ENCODE data around the gene CXorf66. TPM values are rescaled to one million over a fixed set of nuclear protein-coding genes. Genes with fewer than 3 reads are reported as not detected.
"Not testable (repeated sequence)": the region's sequence is repeated elsewhere in the genome, so short reads cannot be mapped to it uniquely, and the experiment has no call there.

Gene CXorf66
- total RNA-seq, 3 donors from 2014 or later, result not detected

- Mint-ChIP-seq H3K9me3 (no peaks in the 10 kb centered on the region), H3K4me3 (peak within 1 kb of the TSS; percentile 88), H3K27me3 (ENCODE audit: low read depth) (no peaks in the 10 kb centered on the region), H3K36me3 (ENCODE audit: insufficient read depth) (no peaks in the 10 kb centered on the region), H3K4me1 (ENCODE audit: low read depth) (peaks cover 22% of the 10 kb centered on the region)
- peak; percentile 81 for ATAC-seq
- DNase-seq, result peak; percentile 79
These were observed 32.2 kb downstream of the CXorf66 start, which contains the start of gene ATP11C for GRCh38 chrX:139932901-139933796. ATP11C (minus strand) TSS chrX:139933053; CDS start chrX:139932042, 1,011 bp downstream.

- Mint-ChIP-seq H3K4me3 (peak overlapping the region; percentile 88), H3K36me3 (ENCODE audit: insufficient read depth) (no peaks in the 10 kb centered on the region), H3K9me3 (no peaks in the 10 kb centered on the region), H3K27me3 (ENCODE audit: low read depth) (no peaks in the 10 kb centered on the region), H3K4me1 (ENCODE audit: low read depth) (peaks cover 22% of the 10 kb centered on the region)
- DNase-seq, result peak; percentile 33
- ATAC-seq, result peak; percentile 33 to 51
These were observed 33.0 kb downstream of the CXorf66 start for GRCh38 chrX:139932073-139932900.

GRCh38 chrX:139931646-139932072 lies 33.7 kb downstream of the CXorf66 start:
- Mint-ChIP-seq H3K9me3 (no peaks in the 10 kb centered on the region), H3K27me3 (ENCODE audit: low read depth) (no peaks in the 10 kb centered on the region), H3K4me3 (peak overlapping the region; percentile 81), H3K36me3 (ENCODE audit: insufficient read depth) (no peaks in the 10 kb centered on the region), H3K4me1 (ENCODE audit: low read depth) (peaks cover 24% of the 10 kb centered on the region)
- DNase-seq, result no peak
- ATAC-seq, result no peak

GRCh38 chrX:139930916-139931645 lies 34.2 kb downstream of the CXorf66 start:
- peaks cover 25% of the 10 kb centered on the region for H3K4me1 Mint-ChIP-seq (ENCODE audit: low read depth)
- no peaks in the 10 kb centered on the region for H3K27me3 Mint-ChIP-seq (ENCODE audit: low read depth)
- DNase-seq (no peak), ATAC-seq (no peak)
- no peaks in the 10 kb centered on the region for H3K36me3 Mint-ChIP-seq (ENCODE audit: insufficient read depth)
- H3K4me3 Mint-ChIP-seq, result peak overlapping the region; percentile 81
- H3K9me3 Mint-ChIP-seq, result no peaks in the 10 kb centered on the region

- DNase-seq, result no peak
- Mint-ChIP-seq H3K27me3 (ENCODE audit: low read depth) (no peaks in the 10 kb centered on the region), H3K4me3 (peak overlapping the region; percentile 81), H3K9me3 (no peaks in the 10 kb centered on the region), H3K4me1 (ENCODE audit: low read depth) (peaks cover 31% of the 10 kb centered on the region), H3K36me3 (ENCODE audit: insufficient read depth) (no peaks in the 10 kb centered on the region)
- ATAC-seq, result no peak
These were observed 34.9 kb downstream of the CXorf66 start for GRCh38 chrX:139930401-139930800.

- DNase-seq (no peak), ATAC-seq (no peak)
- peak overlapping the region; percentile 81 for H3K4me3 Mint-ChIP-seq
- H3K9me3 Mint-ChIP-seq, result no peaks in the 10 kb centered on the region
- H3K36me3 Mint-ChIP-seq (ENCODE audit: insufficient read depth), result no peaks in the 10 kb centered on the region
- H3K27me3 Mint-ChIP-seq (ENCODE audit: low read depth), result no peaks in the 10 kb centered on the region
- H3K4me1 Mint-ChIP-seq (ENCODE audit: low read depth), result peaks cover 34% of the 10 kb centered on the region
These were observed 35.4 kb downstream of the CXorf66 start for GRCh38 chrX:139929876-139930275.

GRCh38 chrX:139924696-139925095 lies 40.6 kb downstream of the CXorf66 start:
- Mint-ChIP-seq H3K36me3 (ENCODE audit: insufficient read depth) (peaks cover 7% of the 10 kb centered on the region), H3K4me3 (no peak overlapping the region), H3K9me3 (no peaks in the 10 kb centered on the region), H3K27me3 (ENCODE audit: low read depth) (no peaks in the 10 kb centered on the region), H3K4me1 (ENCODE audit: low read depth) (peaks cover 42% of the 10 kb centered on the region)
- DNase-seq, result no peak
- ATAC-seq, result no peak

GRCh38 chrX:139924069-139924695 lies 41.1 kb downstream of the CXorf66 start:
- H3K4me1 Mint-ChIP-seq (ENCODE audit: low read depth), result peaks cover 40% of the 10 kb centered on the region
- H3K4me3 Mint-ChIP-seq, result no peak overlapping the region
- H3K9me3 Mint-ChIP-seq, result no peaks in the 10 kb centered on the region
- DNase-seq (no peak), ATAC-seq (no peak)
- H3K27me3 Mint-ChIP-seq (ENCODE audit: low read depth), result no peaks in the 10 kb centered on the region
- peaks cover 7% of the 10 kb centered on the region for H3K36me3 Mint-ChIP-seq (ENCODE audit: insufficient read depth)

- not testable (repeated sequence) for H3K9me3 Mint-ChIP-seq
These were observed 44.2 kb downstream of the CXorf66 start for GRCh38 chrX:139921142-139921541.

GRCh38 chrX:139920316-139920715 lies 45.0 kb downstream of the CXorf66 start:
- Mint-ChIP-seq H3K27me3 (ENCODE audit: low read depth) (no peaks in the 10 kb centered on the region), H3K4me1 (ENCODE audit: low read depth) (peaks cover 31% of the 10 kb centered on the region), H3K4me3 (no peak overlapping the region), H3K36me3 (ENCODE audit: insufficient read depth) (peaks cover 7% of the 10 kb centered on the region), H3K9me3 (no peaks in the 10 kb centered on the region)
- ATAC-seq (no peak), DNase-seq (no peak)

More at GRCh38 chrX:139921142-139921541, 44.2 kb downstream of the CXorf66 start:
- not testable (repeated sequence) for H3K4me3 Mint-ChIP-seq; H3K27me3 Mint-ChIP-seq (ENCODE audit: low read depth); H3K36me3 Mint-ChIP-seq (ENCODE audit: insufficient read depth); ATAC-seq; DNase-seq
- peaks cover 38% of the 10 kb centered on the region for H3K4me1 Mint-ChIP-seq (ENCODE audit: low read depth)

- Mint-ChIP-seq H3K4me3 (no peak overlapping the region), H3K9me3 (no peaks in the 10 kb centered on the region), H3K27me3 (ENCODE audit: low read depth) (no peaks in the 10 kb centered on the region), H3K36me3 (ENCODE audit: insufficient read depth) (peaks cover 2% of the 10 kb centered on the region), H3K4me1 (ENCODE audit: low read depth) (peaks cover 20% of the 10 kb centered on the region)
- DNase-seq (no peak), ATAC-seq (no peak)
These were observed 50.9 kb downstream of the CXorf66 start for GRCh38 chrX:139914421-139914820.

GRCh38 chrX:139909712-139910111 lies 55.6 kb downstream of the CXorf66 start:
- H3K36me3 Mint-ChIP-seq (ENCODE audit: insufficient read depth), result peaks cover 2% of the 10 kb centered on the region
- H3K4me1 Mint-ChIP-seq (ENCODE audit: low read depth), result peaks cover 36% of the 10 kb centered on the region
- H3K4me3 Mint-ChIP-seq, result no peak overlapping the region
- ATAC-seq, result peak in 1 of 2 donors; percentile 46
- no peaks in the 10 kb centered on the region for H3K27me3 Mint-ChIP-seq (ENCODE audit: low read depth)
- DNase-seq, result no peak
- no peaks in the 10 kb centered on the region for H3K9me3 Mint-ChIP-seq

- Mint-ChIP-seq H3K27me3 (ENCODE audit: low read depth) (no peaks in the 10 kb centered on the region), H3K9me3 (no peaks in the 10 kb centered on the region), H3K4me1 (ENCODE audit: low read depth) (peaks cover 38% of the 10 kb centered on the region), H3K4me3 (no peak overlapping the region), H3K36me3 (ENCODE audit: insufficient read depth) (no peaks in the 10 kb centered on the region)
- ATAC-seq (no peak), DNase-seq (no peak)
These were observed 58.2 kb downstream of the CXorf66 start for GRCh38 chrX:139907078-139907477.
